Glutamatergic neuron (in vitro differentiated cells): ENCODE results near the gene CDH2. TPM values are rescaled to one million over a fixed set of nuclear protein-coding genes. Genes with fewer than 3 reads are reported as not detected.

ENCODE experiments used
- DNase-seq: peaks from one replicate; pipeline ENCODE4 v3.0.0; 2022
- H3K27ac Mint-ChIP-seq: one replicate; pipeline ENCODE4 v1.8.0; 2020; ENCODE audit warnings: mild to moderate bottlenecking, mixed read lengths, inconsistent platforms; ENCODE audit not compliant: unreplicated experiment
- H3K27me3 Mint-ChIP-seq: one replicate; pipeline ENCODE4 v1.8.0; 2020; ENCODE audit warnings: mild to moderate bottlenecking, moderate library complexity, mixed read lengths, inconsistent platforms; ENCODE audit not compliant: unreplicated experiment
- H3K36me3 Mint-ChIP-seq: one replicate; pipeline ENCODE4 v1.8.0; 2020; ENCODE audit warnings: mild to moderate bottlenecking, mixed read lengths, inconsistent platforms; ENCODE audit not compliant: unreplicated experiment
- H3K4me1 Mint-ChIP-seq: one replicate; pipeline ENCODE4 v1.8.0; 2020; ENCODE audit warnings: mild to moderate bottlenecking, low read depth, mixed read lengths, inconsistent platforms; ENCODE audit not compliant: unreplicated experiment
- H3K4me3 Mint-ChIP-seq: one replicate; pipeline ENCODE4 v1.8.0; 2020; ENCODE audit warnings: mild to moderate bottlenecking, mixed read lengths, inconsistent platforms; ENCODE audit not compliant: unreplicated experiment
- H3K9me3 Mint-ChIP-seq: one replicate; pipeline ENCODE4 v1.8.0; 2020; ENCODE audit warnings: mild to moderate bottlenecking, moderate library complexity, mixed read lengths, inconsistent platforms; ENCODE audit not compliant: unreplicated experiment
- CTCF ChIP-seq: fragments of 200-600 bp; sonication (generic); IDR thresholded peaks from one replicate; pipeline ENCODE4 v1.5.0; 2021; ENCODE audit not compliant: partially characterized antibody, unreplicated experiment
- total RNA-seq: library from RNA; stranded (reverse); fragmentation: NEBNext Ultra II Directional; extraction: Animal tissue kit (Norgen Biotek cat#: 25700); gene quantifications from one replicate; pipeline ENCODE4 v1.2.1, GENCODE V29; 2021; ENCODE audit not compliant: unreplicated experiment

CDH2 gene
- total RNA-seq, 1 donor from 2014 or later, result 224 TPM

GRCh38 chr18:28161608-28162599 is 15.0 kb downstream of the CDH2 start:
- no peak for DNase-seq
- Mint-ChIP-seq H3K4me3 (no peak overlapping the region), H3K9me3 (no peaks in the 10 kb centered on the region), H3K36me3 (no peaks in the 10 kb centered on the region), H3K27ac (no peak overlapping the region), H3K27me3 (peaks cover 7% of the 10 kb centered on the region), H3K4me1 (peaks cover 22% of the 10 kb centered on the region)
- no peak for TF ChIP-seq CTCF

DNA sequence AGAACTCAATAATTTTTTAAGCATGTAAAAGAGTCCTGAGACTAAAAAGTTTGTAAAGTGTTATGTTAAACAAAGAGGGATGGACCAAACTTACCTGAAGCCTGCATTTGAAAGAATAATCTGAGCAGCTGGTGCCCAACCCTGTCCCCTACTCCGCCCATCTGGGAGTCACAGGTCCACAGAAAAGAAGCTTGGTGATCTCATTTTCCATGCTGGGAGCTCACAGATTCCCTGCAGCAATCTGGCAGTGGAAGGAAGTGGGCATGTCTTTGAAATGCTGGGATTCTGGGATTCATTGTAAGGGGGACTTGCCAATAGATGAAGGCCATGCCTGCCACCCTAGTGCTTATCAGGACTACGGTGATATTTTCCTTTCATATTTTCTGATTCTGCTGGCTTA is 17.9 kb downstream of the CDH2 start:
- Mint-ChIP-seq H3K4me3 (peak overlapping the region; percentile 19), H3K27ac (peak overlapping the region; percentile 85), H3K36me3 (no peaks in the 10 kb centered on the region), H3K9me3 (peaks cover 2% of the 10 kb centered on the region), H3K4me1 (peaks cover 30% of the 10 kb centered on the region), H3K27me3 (peaks cover 7% of the 10 kb centered on the region)
- DNase-seq, result peak; percentile 19
- TF ChIP-seq CTCF, result no peak

- peaks cover 36% of the 10 kb centered on the region for H3K4me1 Mint-ChIP-seq
- peak overlapping the region; percentile 64 for H3K27ac Mint-ChIP-seq
- no peak overlapping the region for H3K4me3 Mint-ChIP-seq
- H3K36me3 Mint-ChIP-seq, result no peaks in the 10 kb centered on the region
- H3K9me3 Mint-ChIP-seq, result peaks cover 2% of the 10 kb centered on the region
- no peak for TF ChIP-seq CTCF
- DNase-seq, result no peak
- peaks cover 7% of the 10 kb centered on the region for H3K27me3 Mint-ChIP-seq
Observed at GRCh38 chr18:28158083-28158581, 18.8 kb downstream of the CDH2 start.

GRCh38 chr18:28153485-28154065 is 23.4 kb downstream of the CDH2 start:
- Mint-ChIP-seq H3K4me3 (no peak overlapping the region), H3K27me3 (peaks cover 2% of the 10 kb centered on the region), H3K9me3 (peaks cover 2% of the 10 kb centered on the region), H3K4me1 (peaks cover 41% of the 10 kb centered on the region), H3K27ac (no peak overlapping the region), H3K36me3 (no peaks in the 10 kb centered on the region)
- DNase-seq, result no peak
- TF ChIP-seq CTCF, result no peak
